HG02938 (cell line): Measurements from ENCODE around the gene SLC48A1.

Source experiments
- ATAC-seq: cut with Tn5 transposase; IDR thresholded peaks from one replicate; pipeline ENCODE4 v1.9.1; 2021; ENCODE audit warnings: mild to moderate bottlenecking, moderate library complexity; ENCODE audit not compliant: unreplicated experiment

Gene SLC48A1

GRCh38 chr12:47821346-47821706 is 48.3 kb downstream of the SLC48A1 start:
- ATAC-seq, result no peak

- ATAC-seq, result no peak
These were observed 49.4 kb downstream of the SLC48A1 start for GRCh38 chr12:47822401-47822800.

GRCh38 chr12:47822863-47823262 is 49.8 kb downstream of the SLC48A1 start:
- no peak for ATAC-seq

DNA sequence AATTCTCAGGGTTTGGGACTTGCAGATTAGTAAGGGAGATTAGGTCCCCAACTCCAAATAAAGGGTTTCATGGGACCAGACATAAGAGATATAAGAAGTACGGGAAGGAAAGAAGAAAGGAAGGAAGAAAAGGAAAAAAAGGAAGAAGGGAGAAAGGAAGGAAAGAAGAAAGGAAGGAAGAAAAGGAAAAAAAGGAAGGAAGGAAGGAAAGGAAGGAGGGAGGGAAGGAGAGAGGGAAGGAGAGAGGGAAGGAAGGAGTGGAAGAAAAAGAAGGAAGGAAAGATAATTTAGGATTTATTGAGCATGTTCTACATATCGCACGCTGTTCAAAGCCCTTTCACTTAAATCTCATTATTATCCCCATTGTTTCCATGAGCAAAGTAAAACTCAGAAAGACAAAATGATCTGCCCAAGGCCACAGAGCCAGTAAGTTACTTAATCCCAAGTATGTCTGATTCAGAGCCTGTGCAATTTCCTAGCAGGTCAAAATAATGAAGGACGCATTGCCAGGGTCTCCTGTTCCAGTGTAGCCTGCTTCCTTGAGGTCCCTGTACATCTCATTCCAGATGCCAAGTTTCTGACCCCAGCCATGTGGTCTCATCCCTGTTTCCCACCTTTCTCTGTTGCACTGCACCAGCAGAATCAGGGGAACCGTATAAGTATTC is 50.5 kb downstream of the SLC48A1 start:
- ATAC-seq, result no peak

DNA sequence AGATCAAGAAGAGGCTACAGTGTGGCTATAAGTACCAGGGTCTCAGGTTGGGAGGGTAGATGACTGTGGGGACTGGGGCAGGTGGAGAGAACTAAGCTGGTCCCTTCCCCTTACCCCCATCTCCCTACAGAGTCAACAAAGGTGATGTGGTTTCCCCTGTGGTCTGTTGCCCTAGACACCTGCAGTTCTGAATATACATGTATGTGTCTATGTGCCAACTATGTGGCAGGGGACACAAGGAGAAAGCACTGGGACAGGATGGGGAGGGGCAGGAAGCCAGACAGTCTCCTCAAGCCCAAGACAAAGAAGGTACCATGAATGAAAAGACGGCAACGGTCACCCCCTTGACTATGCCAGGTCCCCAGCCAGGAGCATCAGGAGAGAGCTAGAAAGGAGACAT is 51.2 kb downstream of the SLC48A1 start:
- no peak for ATAC-seq

DNA sequence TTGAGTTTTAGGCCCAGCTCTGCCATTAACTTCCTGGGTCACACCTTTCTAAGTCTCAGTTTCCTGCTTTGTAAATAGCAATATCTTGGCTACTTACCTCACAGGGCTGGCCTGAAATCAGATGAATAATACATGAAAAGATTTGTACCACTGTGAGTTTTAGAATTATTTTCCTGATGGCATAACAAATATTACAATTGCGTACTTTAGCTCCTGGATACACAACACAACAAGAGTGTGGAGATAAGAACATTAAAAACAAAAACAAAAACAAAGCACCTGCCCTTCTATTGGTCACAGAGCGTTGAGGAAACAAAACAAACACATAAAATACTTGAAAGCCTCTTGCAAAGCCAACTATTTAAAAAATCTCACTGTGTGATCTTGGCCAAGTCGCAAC is 51.6 kb downstream of the SLC48A1 start:
- no peak for ATAC-seq

- ATAC-seq, result no peak
These were observed 52.2 kb downstream of the SLC48A1 start for GRCh38 chr12:47825173-47825639.

DNA sequence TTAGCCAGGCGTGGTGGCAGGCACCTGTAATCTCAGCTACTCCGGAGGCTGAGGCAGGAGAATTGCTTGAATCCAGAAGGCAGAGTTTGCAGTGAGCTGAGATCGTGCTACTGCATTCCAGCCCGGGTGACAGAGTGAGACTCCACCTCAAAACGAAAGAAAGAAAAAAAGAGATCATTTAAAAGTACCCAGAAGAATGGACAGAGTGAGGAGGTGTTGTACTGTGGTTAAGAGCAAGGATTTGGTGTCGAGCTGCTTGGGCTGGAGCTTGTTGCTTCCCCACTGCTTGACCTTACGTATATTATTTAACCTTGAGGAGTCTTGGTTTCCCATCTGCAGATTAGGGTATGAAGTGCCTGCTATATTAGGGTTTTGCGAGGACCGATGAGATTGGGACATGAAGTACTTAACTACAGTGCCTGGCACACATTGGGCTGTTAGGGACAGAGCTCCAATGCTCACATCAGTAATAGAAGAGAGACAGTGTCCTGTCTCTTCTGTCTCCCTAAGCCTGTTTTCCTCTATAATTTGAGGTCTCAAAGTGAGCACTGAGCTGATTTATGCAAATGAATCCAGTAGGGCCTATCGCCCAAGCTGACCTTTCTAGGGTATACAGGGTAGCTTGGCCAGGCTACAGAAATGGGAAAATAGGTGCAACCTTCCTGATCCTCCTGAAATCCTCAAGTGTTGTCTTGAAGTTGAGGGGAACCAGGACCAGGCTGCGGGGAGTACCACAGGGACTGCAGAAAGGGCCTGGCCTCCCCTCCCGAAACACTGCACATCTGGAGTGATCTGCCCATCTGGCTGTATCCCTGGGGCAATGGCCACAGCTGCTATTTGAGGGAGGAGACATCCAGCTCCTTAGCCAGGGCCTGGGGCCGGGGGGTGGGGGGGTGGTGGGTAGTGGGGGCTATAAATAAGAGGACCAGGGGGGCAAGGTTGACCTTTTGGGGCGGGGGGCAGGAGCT is 55.3 kb downstream of the SLC48A1 start:
- ATAC-seq, result no peak

DNA sequence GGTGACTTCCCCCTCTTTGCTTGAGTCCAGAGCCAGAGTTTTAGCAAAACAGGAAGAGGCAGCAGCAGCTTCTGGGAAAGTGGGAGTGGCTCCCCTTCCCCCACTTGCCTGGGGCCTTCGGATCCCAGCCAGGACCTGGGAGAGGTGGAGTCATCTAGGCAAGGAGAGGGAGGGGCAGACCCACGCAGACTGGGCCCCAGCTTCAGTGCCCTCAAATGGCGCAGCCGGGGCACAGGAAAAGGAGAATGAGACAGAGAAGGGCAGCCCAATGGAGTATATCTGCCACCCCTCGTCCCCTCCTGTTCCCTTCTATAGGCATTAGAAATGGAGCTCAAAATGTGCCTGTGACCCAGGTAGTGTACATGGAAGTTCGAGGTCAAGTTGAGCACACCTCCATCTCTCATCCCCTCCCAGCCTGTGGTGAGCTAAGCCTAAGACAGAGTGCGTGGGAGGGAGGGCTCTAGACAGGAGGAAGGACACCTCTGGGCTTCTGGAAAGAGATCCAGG is 56.0 kb downstream of the SLC48A1 start:
- ATAC-seq, result no peak

DNA sequence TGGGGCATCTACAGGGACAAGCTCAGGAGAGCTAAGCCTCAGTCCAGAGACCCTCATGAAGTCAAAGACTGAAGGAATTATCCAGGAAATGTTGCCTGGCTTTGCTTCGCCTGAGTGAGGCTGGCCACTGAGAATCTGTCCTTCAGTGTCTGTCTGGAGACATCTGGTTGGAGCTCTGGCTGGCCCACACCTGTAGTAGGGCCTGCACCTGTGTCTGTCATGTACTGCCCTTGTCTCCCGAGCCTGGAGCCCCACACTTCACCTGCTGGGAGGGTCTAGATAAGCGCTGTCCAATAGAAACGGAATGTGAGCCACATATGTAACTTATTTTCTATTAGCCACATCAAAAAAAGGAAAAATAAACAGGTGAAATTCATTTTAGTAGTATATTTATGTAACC is 56.5 kb downstream of the SLC48A1 start:
- ATAC-seq, result no peak
